T-helper 2 cell treated with Interferon-gamma antibody and Interleukin-4, amounts not matched to agents 5 μg/mL and 100 μg/mL, for 36 hours (primary cell): Measurements from ENCODE around the gene ZNF232.
A peak's percentile ranks its signal among the peaks of the same experiment; 100 is the strongest.
"Not testable (repeated sequence)": the region's sequence is repeated elsewhere in the genome, so short reads cannot be mapped to it uniquely, and the experiment has no call there.

Source experiments
- DNase-seq: peaks from one replicate; pipeline ENCODE4 v3.0.0; 2021; ENCODE audit warnings: low spot score
- H3K27ac Mint-ChIP-seq: one replicate; pipeline ENCODE4 v1.8.0; 2021; ENCODE audit warnings: mild to moderate bottlenecking, mixed read lengths
- H3K27me3 Mint-ChIP-seq: one replicate; pipeline ENCODE4 v1.8.0; 2021; ENCODE audit warnings: low read depth, mixed read lengths
- H3K36me3 Mint-ChIP-seq: one replicate; pipeline ENCODE4 v1.8.0; 2021; ENCODE audit warnings: low read depth, mixed read lengths
- H3K4me1 Mint-ChIP-seq: one replicate; pipeline ENCODE4 v1.8.0; 2021; ENCODE audit warnings: low read depth, mixed read lengths
- H3K4me3 Mint-ChIP-seq: one replicate; pipeline ENCODE4 v1.8.0; 2022; ENCODE audit warnings: mild to moderate bottlenecking, moderate library complexity, mixed read lengths
- H3K9me3 Mint-ChIP-seq: one replicate; pipeline ENCODE4 v1.8.0; 2021; ENCODE audit warnings: mixed read lengths

ZNF232 gene

GRCh38 chr17:5096731-5097100 lies 15.0 kb downstream of the ZNF232 start:
- Mint-ChIP-seq H3K4me3 (no peak overlapping the region), H3K4me1 (no peaks in the 10 kb centered on the region), H3K36me3 (peaks cover 27% of the 10 kb centered on the region), H3K9me3 (peaks cover 71% of the 10 kb centered on the region), H3K27me3 (peaks cover 17% of the 10 kb centered on the region), H3K27ac (no peak overlapping the region)
- DNase-seq = no peak

GRCh38 chr17:5092218-5093010 lies 19.3 kb downstream of the ZNF232 start:
- Mint-ChIP-seq H3K27me3 (peaks cover 17% of the 10 kb centered on the region), H3K4me3 (no peak overlapping the region), H3K36me3 (peaks cover 61% of the 10 kb centered on the region), H3K4me1 (no peaks in the 10 kb centered on the region), H3K27ac (no peak overlapping the region), H3K9me3 (peaks cover 78% of the 10 kb centered on the region)
- no peak for DNase-seq

- peaks cover 42% of the 10 kb centered on the region for H3K36me3 Mint-ChIP-seq
- peaks cover 13% of the 10 kb centered on the region for H3K4me1 Mint-ChIP-seq
- no peak overlapping the region for H3K27ac Mint-ChIP-seq
- peaks cover 41% of the 10 kb centered on the region for H3K9me3 Mint-ChIP-seq
- no peaks in the 10 kb centered on the region for H3K27me3 Mint-ChIP-seq
- H3K4me3 Mint-ChIP-seq = no peak overlapping the region
- DNase-seq = no peak
Measured at GRCh38 chr17:5080591-5080990, 31.1 kb downstream of the ZNF232 start.

GRCh38 chr17:5078106-5079028 lies 33.3 kb downstream of the ZNF232 start, which contains the start of gene ZFP3:
Gene ZFP3 (plus strand): TSS chr17:5078467. CDS start chr17:5091505, 13,038 bp downstream.
- peaks cover 28% of the 10 kb centered on the region for H3K9me3 Mint-ChIP-seq
- peak within 1 kb of the TSS; percentile 92 for H3K4me3 Mint-ChIP-seq
- no peaks in the 10 kb centered on the region for H3K27me3 Mint-ChIP-seq
- peaks cover 29% of the 10 kb centered on the region for H3K36me3 Mint-ChIP-seq
- H3K4me1 Mint-ChIP-seq = peaks cover 13% of the 10 kb centered on the region
- H3K27ac Mint-ChIP-seq = peak within 1 kb of the TSS; percentile 90
- peak; percentile 82 for DNase-seq

GRCh38 chr17:5077781-5078105 lies 33.9 kb downstream of the ZNF232 start:
- peak overlapping the region; percentile 90 for H3K27ac Mint-ChIP-seq
- peaks cover 24% of the 10 kb centered on the region for H3K9me3 Mint-ChIP-seq
- peak overlapping the region; percentile 92 for H3K4me3 Mint-ChIP-seq
- no peaks in the 10 kb centered on the region for H3K27me3 Mint-ChIP-seq
- peaks cover 13% of the 10 kb centered on the region for H3K4me1 Mint-ChIP-seq
- peaks cover 26% of the 10 kb centered on the region for H3K36me3 Mint-ChIP-seq
- DNase-seq = no peak

- peaks cover 13% of the 10 kb centered on the region for H3K4me1 Mint-ChIP-seq
- H3K27ac Mint-ChIP-seq = peak overlapping the region; percentile 90
- H3K36me3 Mint-ChIP-seq = peaks cover 24% of the 10 kb centered on the region
- not testable (repeated sequence) for DNase-seq, H3K27me3 Mint-ChIP-seq
- peaks cover 22% of the 10 kb centered on the region for H3K9me3 Mint-ChIP-seq
- peak overlapping the region; percentile 92 for H3K4me3 Mint-ChIP-seq
Measured at GRCh38 chr17:5077275-5077674, 34.4 kb downstream of the ZNF232 start.

- H3K27me3 Mint-ChIP-seq, H3K4me3 Mint-ChIP-seq, H3K27ac Mint-ChIP-seq, DNase-seq: not testable (repeated sequence)
- peaks cover 13% of the 10 kb centered on the region for H3K4me1 Mint-ChIP-seq
- H3K36me3 Mint-ChIP-seq = peaks cover 15% of the 10 kb centered on the region
- peaks cover 13% of the 10 kb centered on the region for H3K9me3 Mint-ChIP-seq
Measured at GRCh38 chr17:5075472-5075871, 36.2 kb downstream of the ZNF232 start.

GRCh38 chr17:5069724-5070123 lies 42.0 kb downstream of the ZNF232 start:
- H3K36me3 Mint-ChIP-seq = no peaks in the 10 kb centered on the region
- no peaks in the 10 kb centered on the region for H3K4me1 Mint-ChIP-seq
- DNase-seq = no peak
- no peak overlapping the region for H3K4me3 Mint-ChIP-seq
- H3K27me3 Mint-ChIP-seq = peaks cover 3% of the 10 kb centered on the region
- H3K9me3 Mint-ChIP-seq = no peaks in the 10 kb centered on the region
- H3K27ac Mint-ChIP-seq = no peak overlapping the region

- no peaks in the 10 kb centered on the region for H3K9me3 Mint-ChIP-seq
- H3K27me3 Mint-ChIP-seq = peaks cover 3% of the 10 kb centered on the region
- H3K4me3 Mint-ChIP-seq = no peak overlapping the region
- DNase-seq = no peak
- H3K27ac Mint-ChIP-seq = no peak overlapping the region
- no peaks in the 10 kb centered on the region for H3K36me3 Mint-ChIP-seq
- peaks cover under 1% of the 10 kb centered on the region for H3K4me1 Mint-ChIP-seq
Measured at GRCh38 chr17:5068236-5068635, 43.4 kb downstream of the ZNF232 start.

- Mint-ChIP-seq H3K4me3 (no peak overlapping the region), H3K27me3 (peaks cover 3% of the 10 kb centered on the region), H3K27ac (no peak overlapping the region), H3K9me3 (no peaks in the 10 kb centered on the region), H3K4me1 (peaks cover 4% of the 10 kb centered on the region), H3K36me3 (no peaks in the 10 kb centered on the region)
- DNase-seq = no peak
Measured at GRCh38 chr17:5065227-5065744, 46.4 kb downstream of the ZNF232 start.
